H1 (cell line): ENCODE results near the gene PINK1. TPM values are rescaled to one million over a fixed set of nuclear protein-coding genes. Genes with fewer than 3 reads are reported as not detected.

Experiments
- CTCF ChIA-PET: fragments of 300-600 bp; sonication (Branson Sonifier 250); formaldehyde crosslinking; loops from one replicate; lab custom pipeline; 2021; ENCODE audit not compliant: partially characterized antibody; lab: Charles Lee
- POLR2A ChIA-PET: fragments of 300-600 bp; sonication (Branson Sonifier 250); formaldehyde crosslinking; loops from one replicate; lab custom pipeline; 2021; ENCODE audit warnings: inconsistent platforms; ENCODE audit not compliant: partially characterized antibody; lab: Charles Lee
- DNase-seq, 2 experiments: peaks; one replicate each; pipeline versions ENCODE4 v3.0.0 to v3.0.0-alpha.2; 2010 to 2022; ENCODE audit warnings: low spot score in 2 of 2, low read depth in 1 of 2, mixed read lengths in 1 of 2
- FAIRE-seq: peaks from 2 replicates; lab custom pipeline; 2011; peaks lifted over from hg19 to GRCh38; lab: Jason Lieb, UNC
- H2AFZ ChIP-seq: 2 replicates; pipeline ENCODE4 v1.8.1; 2012; ENCODE audit warnings: low read length, inconsistent platforms
- H2AK5ac ChIP-seq: 2 replicates; pipeline ENCODE4 v1.6.1; 2013; ENCODE audit warnings: low read depth, low read length
- H2BK120ac ChIP-seq: replicated peaks from 2 replicates; pipeline ENCODE3; 2013; ENCODE audit warnings: low read depth, low read length, inconsistent platforms
- H2BK12ac ChIP-seq: 2 replicates; pipeline ENCODE4 v1.6.1; 2013; ENCODE audit warnings: low read depth, low read length
- H2BK15ac ChIP-seq: 2 replicates; pipeline ENCODE4 v1.6.1; 2013; ENCODE audit warnings: low read length
- H2BK20ac ChIP-seq: 2 replicates; pipeline ENCODE4 v1.6.1; 2013; ENCODE audit warnings: low read length
- H2BK5ac ChIP-seq: 2 replicates; pipeline ENCODE4 v1.6.1; 2013; ENCODE audit warnings: low read depth, low read length
- H3K14ac ChIP-seq: 2 replicates; pipeline ENCODE4 v1.6.1; 2013; ENCODE audit warnings: inconsistent platforms; ENCODE audit not compliant: insufficient read length
- H3K18ac ChIP-seq: 2 replicates; pipeline ENCODE4 v1.6.1; 2013; ENCODE audit warnings: low read length; ENCODE audit errors: extremely low read depth
- H3K23ac ChIP-seq: 2 replicates; pipeline ENCODE4 v1.6.1; 2013; ENCODE audit warnings: inconsistent platforms; ENCODE audit not compliant: insufficient read length
- H3K23me2 ChIP-seq: 2 replicates; pipeline ENCODE4 v1.6.1; 2013; ENCODE audit warnings: low read depth, low read length
- H3K27ac ChIP-seq: 2 replicates; pipeline ENCODE4 v1.6.1; 2011; ENCODE audit warnings: low read depth, low read length, inconsistent platforms
- H3K27me3 ChIP-seq, 4 experiments: replicated peaks in 1 of 4; 1 replicate in 1 of 4; 2 replicates in 3 of 4; pipeline versions ENCODE4 v1.6.1 to v1.8.1; 2011 to 2013; ENCODE audit warnings: low read length in 3 of 4, mild to moderate bottlenecking in 3 of 4, inconsistent platforms in 2 of 4, mixed read lengths in 2 of 4, moderate library complexity in 1 of 4; ENCODE audit not compliant: control insufficient read depth in 3 of 4, insufficient read depth in 3 of 4; ENCODE audit errors: extremely low read depth in 1 of 4
- H3K36me3 ChIP-seq, 4 experiments: 2 replicates each; pipeline versions ENCODE4 v1.6.1 to v1.8.1; 2011 to 2013; ENCODE audit warnings: mild to moderate bottlenecking in 4 of 4, low read length in 3 of 4, moderate library complexity in 2 of 4, control low read depth in 1 of 4, inconsistent platforms in 1 of 4; ENCODE audit not compliant: insufficient read depth in 4 of 4, control insufficient read depth in 2 of 4
- H3K4ac ChIP-seq: replicated peaks from 2 replicates; pipeline ENCODE3; 2013; ENCODE audit warnings: low read length, low read depth, mixed read lengths, inconsistent platforms; ENCODE audit not compliant: insufficient read length
- H3K4me1 ChIP-seq, 4 experiments: replicated peaks in 1 of 4; 1 replicate in 1 of 4; 2 replicates in 3 of 4; pipeline versions ENCODE4 v1.6.1 to v1.8.1; 2011 to 2013; ENCODE audit warnings: low read length in 3 of 4, inconsistent platforms in 2 of 4, mixed read lengths in 1 of 4; ENCODE audit not compliant: insufficient read depth in 4 of 4, control insufficient read depth in 3 of 4
- H3K4me2 ChIP-seq, 2 experiments: 2 replicates each; pipeline versions ENCODE4 v1.6.1 to v1.8.1; 2011 to 2013; ENCODE audit warnings: low read depth in 2 of 2, low read length in 2 of 2, control low read depth in 1 of 2, inconsistent platforms in 1 of 2, mild to moderate bottlenecking in 1 of 2; ENCODE audit not compliant: insufficient read depth in 1 of 2
- H3K4me3 ChIP-seq, 4 experiments: fragments of 200-600, 300-600 bp in 1 of 4; sonication (generic), shearing (Covaris generic), sonication (Bioruptor Twin) in 1 of 4; 2 replicates each; pipeline versions ENCODE4 v1.5.1 to v1.8.1; 2011 to 2016; ENCODE audit warnings: low read length in 4 of 4, low read depth in 3 of 4, control low read depth in 2 of 4, inconsistent platforms in 2 of 4, mild to moderate bottlenecking in 2 of 4, mixed read lengths in 1 of 4, moderate library complexity in 1 of 4; ENCODE audit not compliant: insufficient read depth in 2 of 4; ENCODE audit errors: extremely low read depth in 1 of 4
- H3K56ac ChIP-seq: replicated peaks from 2 replicates; pipeline ENCODE3; 2013; ENCODE audit warnings: low read depth, mild to moderate bottlenecking, mixed read lengths, low read length, inconsistent platforms; ENCODE audit not compliant: insufficient read length
- H3K79me1 ChIP-seq: 2 replicates; pipeline ENCODE4 v1.6.1; 2013; ENCODE audit warnings: low read depth, low read length, control low read depth
- H3K79me2 ChIP-seq, 2 experiments: 2 replicates each; pipeline versions ENCODE4 v1.6.1 to v1.8.1; 2012 to 2013; ENCODE audit warnings: low read length in 2 of 2, mild to moderate bottlenecking in 2 of 2, inconsistent platforms in 1 of 2; ENCODE audit not compliant: insufficient read depth in 2 of 2, control insufficient read depth in 1 of 2
- H3K9ac ChIP-seq, 4 experiments: replicated peaks in 1 of 4; 1 replicate in 1 of 4; 2 replicates in 3 of 4; pipeline versions ENCODE4 v1.6.1 to v1.8.1; 2011 to 2013; ENCODE audit warnings: low read depth in 3 of 4, low read length in 3 of 4, control low read depth in 2 of 4, mild to moderate bottlenecking in 2 of 4, moderate library complexity in 2 of 4, inconsistent platforms in 1 of 4; ENCODE audit errors: extremely low read depth in 1 of 4
- H3K9me3 ChIP-seq, 2 experiments: 2 replicates each; pipeline versions ENCODE4 v1.6.1 to v1.8.1; 2012 to 2013; ENCODE audit warnings: mild to moderate bottlenecking in 2 of 2, moderate library complexity in 2 of 2, control low read depth in 1 of 2, inconsistent platforms in 1 of 2, low read depth in 1 of 2, low read length in 1 of 2, mixed read lengths in 1 of 2; ENCODE audit not compliant: insufficient read depth in 2 of 2
- H4K20me1 ChIP-seq, 2 experiments: replicated peaks in 1 of 2; 2 replicates each; pipeline versions ENCODE3 to v1.8.1; 2011 to 2013; ENCODE audit warnings: inconsistent platforms in 2 of 2, low read length in 2 of 2, mild to moderate bottlenecking in 1 of 2; ENCODE audit not compliant: insufficient read depth in 2 of 2, control insufficient read depth in 1 of 2
- H4K5ac ChIP-seq: 2 replicates; pipeline ENCODE4 v1.6.1; 2013; ENCODE audit warnings: low read length, low read depth, mixed read lengths, inconsistent platforms; ENCODE audit not compliant: insufficient read length
- H4K8ac ChIP-seq: 2 replicates; pipeline ENCODE4 v1.8.0; 2013; ENCODE audit warnings: mild to moderate bottlenecking, moderate library complexity, low read length, inconsistent platforms; ENCODE audit not compliant: insufficient read depth; ENCODE audit errors: extremely low read depth
- H4K91ac ChIP-seq: replicated peaks from 2 replicates; pipeline ENCODE3; 2013; ENCODE audit warnings: low read length, mixed read lengths, inconsistent platforms; ENCODE audit not compliant: insufficient read length
- CBX8 ChIP-seq: fragments of 300-800, 300-1000 bp; sonication (generic); IDR thresholded peaks from 2 replicates; pipeline ENCODE4 v1.7.1; 2016; ENCODE audit warnings: low read depth, low read length, borderline replicate concordance
- CHD1 ChIP-seq: IDR thresholded peaks from 2 replicates; pipeline ENCODE4 v1.6.1; 2012; ENCODE audit warnings: low read depth, low read length, improper control_type of control experiment
- CTBP2 ChIP-seq: IDR thresholded peaks from 2 replicates; pipeline ENCODE4 v1.7.0; 2011; ENCODE audit warnings: borderline replicate concordance, mild to moderate bottlenecking, moderate library complexity, mixed read lengths, low read length; ENCODE audit not compliant: insufficient read depth, insufficient read length
- FOSL1 ChIP-seq: IDR thresholded peaks from 2 replicates; pipeline ENCODE4 v1.6.1; 2011; ENCODE audit warnings: mild to moderate bottlenecking, low read depth, low read length, moderate library complexity; ENCODE audit not compliant: insufficient read depth
- MAFK ChIP-seq: IDR thresholded peaks from 2 replicates; pipeline ENCODE4 v1.6.1; 2012; ENCODE audit warnings: low read depth, mild to moderate bottlenecking, improper control_type of control experiment, low read length
- POLR2AphosphoS5 ChIP-seq: IDR thresholded peaks from 2 replicates; pipeline ENCODE4 v1.6.1; 2011; ENCODE audit warnings: low read depth, low read length
- RBBP5 ChIP-seq: IDR thresholded peaks from 2 replicates; pipeline ENCODE4 v1.7.1; 2012; ENCODE audit warnings: low read depth, mild to moderate bottlenecking, inconsistent platforms, low read length, moderate library complexity, borderline replicate concordance
- SRF ChIP-seq: IDR thresholded peaks from 2 replicates; pipeline ENCODE4 v1.6.1; 2011; ENCODE audit warnings: mild to moderate bottlenecking, low read depth, low read length, moderate library complexity
- WGBS, 2 experiments: shearing (Covaris generic) in 1 of 2; methylation state at CpG; one replicate each; pipeline versions ENCODE4 v1.1.6 to v1.1.7; 2013 to 2015; ENCODE audit warnings: low lambda C conversion rate in 2 of 2, mixed read lengths in 2 of 2, inconsistent platforms in 1 of 2, low coverage in 1 of 2, missing lambda C conversion rate in 1 of 2; ENCODE audit not compliant: insufficient replicate concordance in 2 of 2, insufficient coverage in 1 of 2, insufficient read length in 1 of 2; ENCODE audit errors: extremely low coverage in 1 of 2, missing lambda C conversion rate in 1 of 2; 5-methylcytosine and 5-hydroxymethylcytosine counted together
- polyA plus RNA-seq, 7 experiments: library from polyadenylated mRNA; depleted of rRNA in 3 of 7; stranded (reverse) in 5 of 7; unstranded in 2 of 7; fragments of >200 nt in 5 of 7; fragments of 200-250 nt in 2 of 7; gene quantifications; 1 replicate in 5 of 7; 2 replicates in 1 of 7; 4 replicates in 1 of 7; pipeline versions ENCODE4 v1.2.1 to v1.2.3, GENCODE V29; 2011 to 2013; ENCODE audit warnings: missing spikeins in 2 of 7, mixed read lengths in 2 of 7
- total RNA-seq: library from RNA; stranded (reverse); fragmentation: NEBNext Ultra II Directional; extraction: Animal tissue kit (Norgen Biotek cat#: 25700); gene quantifications from 2 replicates; pipeline ENCODE4 v1.2.1, GENCODE V29; 2021
- TF ChIP-seq, protein P1 (sequence below), 3 experiments: IDR thresholded peaks; 1 replicate in 2 of 3; 2 replicates in 1 of 3; pipeline versions ENCODE4 v1.5.1 to v1.6.1; 2011; ENCODE audit warnings: low read length in 3 of 3, mild to moderate bottlenecking in 3 of 3, inconsistent platforms in 2 of 3, low read depth in 1 of 3, moderate library complexity in 1 of 3; ENCODE audit not compliant: insufficient read depth in 1 of 3; ENCODE audit errors: control extremely low read depth in 1 of 3

The PINK1 gene
- total and polyA plus RNA-seq, 2 of the 8 experiments (the other 6 are each of a cell fraction or from before 2014, with no cell fraction given), result 16.1 to 19.3 TPM

DNA sequence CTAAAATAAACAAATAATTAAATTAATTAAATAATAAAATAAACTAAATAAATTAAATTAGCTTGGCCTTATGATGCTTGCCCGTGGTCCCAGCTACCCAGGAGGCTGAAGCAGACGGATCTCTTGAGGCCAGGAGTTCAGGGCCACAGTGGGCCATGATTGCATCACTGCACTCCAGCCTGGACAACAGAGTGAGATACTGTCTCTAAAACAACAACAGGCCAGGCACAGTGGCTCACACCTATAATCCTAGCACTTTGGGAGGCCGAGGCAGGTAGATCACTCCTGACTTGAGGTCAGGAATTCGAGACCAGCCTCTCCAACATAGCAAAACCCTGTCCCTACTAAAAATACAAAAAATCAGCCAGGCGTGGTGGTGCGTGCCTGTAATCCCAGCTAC lies 12.2 kb upstream of the PINK1 start:
- H3K4me2 ChIP-seq, result no peak overlapping the region
- FAIRE-seq, result no peak
- peaks cover 2% of the 10 kb centered on the region; the same call in 1 of the 2 replicates for H3K23me2 ChIP-seq
- POLR2A ChIA-PET, result no interaction called here
- H2BK20ac ChIP-seq, result no peak overlapping the region
- H4K5ac ChIP-seq, result no peak overlapping the region
- no peak overlapping the region for H3K14ac ChIP-seq
- no peak overlapping the region for H3K18ac ChIP-seq
- 87% methylated on average over 6 of the region's 6 CpGs; no CpG with 5 or more reads in 1 of the 2 experiments for WGBS, 2 experiments
- H3K4me3 ChIP-seq, result no peak overlapping the region
- H3K9me3 ChIP-seq, result no peaks in the 10 kb centered on the region; a peak in 1 of 4 replicates
- no peak overlapping the region for H4K8ac ChIP-seq
- H3K27ac ChIP-seq, result no peak overlapping the region
- no peak overlapping the region for H2BK12ac ChIP-seq
- H3K27me3 ChIP-seq, result no peaks in the 10 kb centered on the region
- DNase-seq, result no peak
- H3K23ac ChIP-seq, result no peak overlapping the region
- H2BK5ac ChIP-seq, result no peak overlapping the region
- H2BK15ac ChIP-seq, result no peak overlapping the region
- no peak overlapping the region for H3K9ac ChIP-seq
- no peaks in the 10 kb centered on the region for H3K36me3 ChIP-seq
- no peaks in the 10 kb centered on the region for H3K79me1 ChIP-seq
- CTCF ChIA-PET, result interaction anchor here (1.1 kb wide), 2 partner anchors 11 to 24 kb away, joined by 3 to 4 read pairs; no protein-coding TSS in a partner anchor
- H3K56ac ChIP-seq, result no peak overlapping the region
- TF ChIP-seq CHD1, result no peak
- no peak for TF ChIP-seq MAFK
- TF ChIP-seq CTBP2, result no peak
- no peak for TF ChIP-seq SRF
- TF ChIP-seq CBX8, result no peak
- no peak for TF ChIP-seq FOSL1
- TF ChIP-seq, protein P1, sequence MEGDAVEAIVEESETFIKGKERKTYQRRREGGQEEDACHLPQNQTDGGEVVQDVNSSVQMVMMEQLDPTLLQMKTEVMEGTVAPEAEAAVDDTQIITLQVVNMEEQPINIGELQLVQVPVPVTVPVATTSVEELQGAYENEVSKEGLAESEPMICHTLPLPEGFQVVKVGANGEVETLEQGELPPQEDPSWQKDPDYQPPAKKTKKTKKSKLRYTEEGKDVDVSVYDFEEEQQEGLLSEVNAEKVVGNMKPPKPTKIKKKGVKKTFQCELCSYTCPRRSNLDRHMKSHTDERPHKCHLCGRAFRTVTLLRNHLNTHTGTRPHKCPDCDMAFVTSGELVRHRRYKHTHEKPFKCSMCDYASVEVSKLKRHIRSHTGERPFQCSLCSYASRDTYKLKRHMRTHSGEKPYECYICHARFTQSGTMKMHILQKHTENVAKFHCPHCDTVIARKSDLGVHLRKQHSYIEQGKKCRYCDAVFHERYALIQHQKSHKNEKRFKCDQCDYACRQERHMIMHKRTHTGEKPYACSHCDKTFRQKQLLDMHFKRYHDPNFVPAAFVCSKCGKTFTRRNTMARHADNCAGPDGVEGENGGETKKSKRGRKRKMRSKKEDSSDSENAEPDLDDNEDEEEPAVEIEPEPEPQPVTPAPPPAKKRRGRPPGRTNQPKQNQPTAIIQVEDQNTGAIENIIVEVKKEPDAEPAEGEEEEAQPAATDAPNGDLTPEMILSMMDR (IDR thresholded peaks at IDR 0.05; ENCODE audit: control extremely low read depth in 1 of 3, insufficient read depth in 1 of 3, low read depth in 1 of 3, low read length in 3 of 3), result no peak
- no peak for TF ChIP-seq RBBP5
- TF ChIP-seq POLR2AphosphoS5, result no peak
- no peak overlapping the region for H2AK5ac ChIP-seq
- H3K79me2 ChIP-seq, result no peaks in the 10 kb centered on the region
- H4K91ac ChIP-seq, result no peak overlapping the region
- no peaks in the 10 kb centered on the region for H4K20me1 ChIP-seq
- H3K4ac ChIP-seq, result no peak overlapping the region
- no peak overlapping the region for H2BK120ac ChIP-seq
- peaks cover 0 to 8% (median 2%) of the 10 kb centered on the region in 4 experiments; a peak in 3 of 7 replicates for H3K4me1 ChIP-seq
- H2AFZ ChIP-seq, result no peak overlapping the region
